Pulmonary artery endothelial cell (primary cell): Measurements from ENCODE around the gene MRPL42. TPM values are rescaled to one million over a fixed set of nuclear protein-coding genes. Genes with fewer than 3 reads are reported as not detected.
A peak's percentile ranks its signal among the peaks of the same experiment; 100 is the strongest.
"Not testable (repeated sequence)": the region's sequence is repeated elsewhere in the genome, so short reads cannot be mapped to it uniquely, and the experiment has no call there.

Source experiments
- DNase-seq: peaks from one replicate; pipeline ENCODE4 v3.0.0-alpha.2; 2011; ENCODE audit warnings: low read depth, low spot score
- total RNA-seq: library from RNA; depleted of rRNA; stranded (reverse); fragments of >200 nt; gene quantifications from 2 replicates; pipeline ENCODE4 v1.2.3, GENCODE V29; 2014

Gene MRPL42
- total RNA-seq, 1 donor from 2014 or later: 97.5 TPM

- not testable (repeated sequence) for DNase-seq
Measured at GRCh38 chr12:93498813-93499212, 31.5 kb downstream of the MRPL42 start.

- DNase-seq: no peak
Measured at GRCh38 chr12:93500201-93500600, 32.9 kb downstream of the MRPL42 start.

- DNase-seq: no peak
Measured at GRCh38 chr12:93500667-93501066, 33.4 kb downstream of the MRPL42 start.

GRCh38 chr12:93502802-93503623 lies 35.7 kb downstream of the MRPL42 start:
- DNase-seq: no peak

- DNase-seq: no peak
Measured at GRCh38 chr12:93507165-93507564, 39.9 kb downstream of the MRPL42 start.

GRCh38 chr12:93509506-93509905 lies 42.2 kb downstream of the MRPL42 start:
- no peak for DNase-seq

- DNase-seq: no peak
Measured at GRCh38 chr12:93514853-93515252, 47.5 kb downstream of the MRPL42 start.

- DNase-seq: no peak
Measured at GRCh38 chr12:93518725-93519124, 51.4 kb downstream of the MRPL42 start.

- no peak for DNase-seq
Measured at GRCh38 chr12:93519859-93520258, 52.5 kb downstream of the MRPL42 start.

GRCh38 chr12:93520454-93520853 lies 53.1 kb downstream of the MRPL42 start:
- no peak for DNase-seq

- no peak for DNase-seq
Measured at GRCh38 chr12:93521225-93522080, 54.1 kb downstream of the MRPL42 start.

GRCh38 chr12:93524386-93525133 lies 57.2 kb downstream of the MRPL42 start:
- DNase-seq: no peak

- peak; percentile 36 for DNase-seq
Measured at GRCh38 chr12:93526786-93527428, 59.6 kb downstream of the MRPL42 start.

GRCh38 chr12:93530358-93530757 lies 63.0 kb downstream of the MRPL42 start:
- peak; percentile 26 for DNase-seq

GRCh38 chr12:93533310-93533709 lies 66.0 kb downstream of the MRPL42 start:
- no peak for DNase-seq

GRCh38 chr12:93536111-93536765 lies 68.9 kb downstream of the MRPL42 start:
- no peak for DNase-seq

- no peak for DNase-seq
Measured at GRCh38 chr12:93536766-93537488, 69.6 kb downstream of the MRPL42 start.

- no peak for DNase-seq
Measured at GRCh38 chr12:93537769-93538168, 70.5 kb downstream of the MRPL42 start.

GRCh38 chr12:93539821-93540220 lies 72.5 kb downstream of the MRPL42 start:
- DNase-seq: no peak

- DNase-seq: peak; percentile 5
Measured at GRCh38 chr12:93540466-93540865, 73.2 kb downstream of the MRPL42 start.
